ENCODE results near the gene PANK1.

- TF ChIP-seq CTCF (IDR thresholded peaks at IDR 0.05) (no peak), ZFX (IDR thresholded peaks at IDR 0.05; ENCODE audit: borderline replicate concordance) (no peak)
Observed at GRCh38 chr10:89637113-89637512, 7.9 kb downstream of the PANK1 start.
